Measurements from ENCODE around the gene CDH12. TPM values are rescaled to one million over a fixed set of nuclear protein-coding genes. Genes with fewer than 3 reads are reported as not detected.

CDH12 gene
- total RNA-seq, 1 experiment from 2014 or later, result not detected

DNA sequence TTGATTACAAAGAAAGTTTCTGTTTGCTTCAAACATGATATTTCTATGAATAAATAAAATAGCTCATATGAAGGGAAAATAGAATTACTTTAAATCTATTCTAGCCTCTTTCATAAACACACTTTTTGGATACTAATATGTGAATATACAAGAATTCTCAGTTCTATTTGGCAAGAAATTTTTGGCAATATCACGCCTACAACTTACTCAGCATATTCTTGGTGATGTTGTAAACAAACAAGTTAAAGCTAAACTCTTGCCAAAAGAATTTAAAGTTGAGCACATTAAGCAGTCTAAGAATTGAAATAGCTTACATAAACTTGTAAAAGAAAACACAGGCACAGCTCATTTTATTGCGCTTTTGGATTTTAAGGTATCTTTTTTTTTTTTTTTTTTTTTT is 209.8 kb downstream of the CDH12 start:
- no peak overlapping the region for H3K4me3 ChIP-seq (replicated peaks in 1 of 2; ENCODE audit: low read depth in 1 of 2, low read length in 2 of 2)
- ChIA-PET POLR2A (interaction anchor here (0.7 kb wide), 1 partner anchor 1600 kb away, joined by 4 read pairs; no protein-coding TSS in a partner anchor), RAD21 (ENCODE audit: low non-redundant PET in 1 of 2, low total read pairs in 2 of 2, uncharacterized antibody in 2 of 2, unreplicated experiment in 2 of 2) (no interaction called here), CTCF (no interaction called here)
- H3K27ac ChIP-seq (ENCODE audit: low read depth, low read length), result no peak overlapping the region
- H3K4me2 ChIP-seq (ENCODE audit: low read length), result no peak overlapping the region
- no TSS peak for BruUV-seq (replicated peaks)
- H3K36me3 ChIP-seq (ENCODE audit: control insufficient read depth in 1 of 2, insufficient read depth in 2 of 2, low read length in 2 of 2), result no peaks in the 10 kb centered on the region
- no peak overlapping the region for H3K9ac ChIP-seq (ENCODE audit: low read length)
- no peak for TF ChIP-seq SRF (IDR thresholded peaks at IDR 0.05; ENCODE audit: low read depth)
- DNase-seq (ENCODE audit: low read depth, low spot score) (no peak), ATAC-seq (no peak)
- no peak overlapping the region for H2AFZ ChIP-seq (ENCODE audit: low read depth, low read length, poor library complexity, severe bottlenecking)
- intact Hi-C loops (cut with micrococcal nuclease), result no loop called here
- H3K4me1 ChIP-seq (ENCODE audit: control insufficient read depth in 1 of 2, insufficient read depth in 2 of 2, low read length in 2 of 2), result no peaks in the 10 kb centered on the region
- no peaks in the 10 kb centered on the region for H3K27me3 ChIP-seq (ENCODE audit: insufficient read depth, low read length)
- H3K9me3 ChIP-seq (ENCODE audit: control insufficient read depth in 1 of 2, insufficient read depth in 1 of 2, low read depth in 1 of 2, low read length in 2 of 2), result peaks cover 16 to 33% of the 10 kb centered on the region in 2 experiments; a peak in 2 of 4 replicates
- no peaks in the 10 kb centered on the region for H4K20me1 ChIP-seq (ENCODE audit: insufficient read depth)
- H3K79me2 ChIP-seq (ENCODE audit: insufficient read depth, low read length), result no peaks in the 10 kb centered on the region
- no peaks in the 10 kb centered on the region for H3K9me2 ChIP-seq (ENCODE audit: insufficient read depth)

DNA sequence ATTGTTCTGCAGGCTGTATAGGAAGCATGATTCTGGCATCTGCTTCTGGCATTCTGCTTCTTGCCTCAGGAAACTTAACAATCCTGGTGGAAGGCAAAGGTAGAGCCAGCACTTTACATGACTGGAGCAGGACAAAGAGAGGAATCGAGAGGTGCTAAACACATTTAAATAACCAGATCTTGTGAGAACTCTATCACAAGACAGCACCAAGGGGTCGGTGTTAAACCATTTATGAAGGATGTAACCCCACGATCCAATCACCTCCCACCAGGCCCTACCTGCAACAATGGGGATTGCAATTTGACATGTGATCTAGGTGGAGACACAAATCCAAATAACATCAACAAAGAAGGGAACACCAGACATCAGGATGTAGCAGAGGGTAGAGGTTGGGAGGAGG is 221.5 kb downstream of the CDH12 start:
- H3K4me1 ChIP-seq (ENCODE audit: control insufficient read depth in 1 of 2, insufficient read depth in 2 of 2, low read length in 2 of 2), result no peaks in the 10 kb centered on the region
- BruUV-seq (replicated peaks), result no TSS peak
- ATAC-seq (no peak), DNase-seq (ENCODE audit: low read depth, low spot score) (no peak)
- peaks cover 4 to 20% of the 10 kb centered on the region in 2 experiments; a peak in 2 of 4 replicates for H3K9me3 ChIP-seq (ENCODE audit: control insufficient read depth in 1 of 2, insufficient read depth in 1 of 2, low read depth in 1 of 2, low read length in 2 of 2)
- POLR2A ChIA-PET, result no interaction called here
- no peak overlapping the region for H2AFZ ChIP-seq (ENCODE audit: low read depth, low read length, poor library complexity, severe bottlenecking)
- no peaks in the 10 kb centered on the region for H4K20me1 ChIP-seq (ENCODE audit: insufficient read depth)
- CTCF ChIA-PET, result no interaction called here
- H3K4me2 ChIP-seq (ENCODE audit: low read length), result no peak overlapping the region
- H3K79me2 ChIP-seq (ENCODE audit: insufficient read depth, low read length), result no peaks in the 10 kb centered on the region
- H3K9me2 ChIP-seq (ENCODE audit: insufficient read depth), result no peaks in the 10 kb centered on the region
- no peaks in the 10 kb centered on the region for H3K27me3 ChIP-seq (ENCODE audit: insufficient read depth, low read length)
- H3K27ac ChIP-seq (ENCODE audit: low read depth, low read length), result no peak overlapping the region
- RAD21 ChIA-PET (ENCODE audit: low non-redundant PET in 1 of 2, low total read pairs in 2 of 2, uncharacterized antibody in 2 of 2, unreplicated experiment in 2 of 2), result no interaction called here
- intact Hi-C loops (cut with micrococcal nuclease), result no loop called here
- no peak overlapping the region for H3K4me3 ChIP-seq (replicated peaks in 1 of 2; ENCODE audit: low read depth in 1 of 2, low read length in 2 of 2)
- H3K9ac ChIP-seq (ENCODE audit: low read length), result no peak overlapping the region
- H3K36me3 ChIP-seq (ENCODE audit: control insufficient read depth in 1 of 2, insufficient read depth in 2 of 2, low read length in 2 of 2), result no peaks in the 10 kb centered on the region
- TF ChIP-seq RAD21 (IDR thresholded peaks at IDR 0.05; ENCODE audit: low read depth), result no peak
- TF ChIP-seq SIN3A (IDR thresholded peaks at IDR 0.05; ENCODE audit: low read depth), result no peak
- no peak for TF ChIP-seq JUND (IDR thresholded peaks at IDR 0.05)
- TF ChIP-seq YY1 (IDR thresholded peaks at IDR 0.05; ENCODE audit: extremely low read depth, insufficient replicate concordance, low read depth, low read length), result no peak
- no peak for TF ChIP-seq ZFX (IDR thresholded peaks at IDR 0.05)
- TF ChIP-seq CTCF (IDR thresholded peaks at IDR 0.05 in 2 of 3, conservative IDR thresholded peaks at IDR 0.05 in 1 of 3; ENCODE audit: borderline replicate concordance in 1 of 3, insufficient read depth in 1 of 3, low read depth in 2 of 3, low read length in 2 of 3), result no peak
- no peak for TF ChIP-seq SRF (IDR thresholded peaks at IDR 0.05; ENCODE audit: low read depth)
- TF ChIP-seq, protein P1, sequence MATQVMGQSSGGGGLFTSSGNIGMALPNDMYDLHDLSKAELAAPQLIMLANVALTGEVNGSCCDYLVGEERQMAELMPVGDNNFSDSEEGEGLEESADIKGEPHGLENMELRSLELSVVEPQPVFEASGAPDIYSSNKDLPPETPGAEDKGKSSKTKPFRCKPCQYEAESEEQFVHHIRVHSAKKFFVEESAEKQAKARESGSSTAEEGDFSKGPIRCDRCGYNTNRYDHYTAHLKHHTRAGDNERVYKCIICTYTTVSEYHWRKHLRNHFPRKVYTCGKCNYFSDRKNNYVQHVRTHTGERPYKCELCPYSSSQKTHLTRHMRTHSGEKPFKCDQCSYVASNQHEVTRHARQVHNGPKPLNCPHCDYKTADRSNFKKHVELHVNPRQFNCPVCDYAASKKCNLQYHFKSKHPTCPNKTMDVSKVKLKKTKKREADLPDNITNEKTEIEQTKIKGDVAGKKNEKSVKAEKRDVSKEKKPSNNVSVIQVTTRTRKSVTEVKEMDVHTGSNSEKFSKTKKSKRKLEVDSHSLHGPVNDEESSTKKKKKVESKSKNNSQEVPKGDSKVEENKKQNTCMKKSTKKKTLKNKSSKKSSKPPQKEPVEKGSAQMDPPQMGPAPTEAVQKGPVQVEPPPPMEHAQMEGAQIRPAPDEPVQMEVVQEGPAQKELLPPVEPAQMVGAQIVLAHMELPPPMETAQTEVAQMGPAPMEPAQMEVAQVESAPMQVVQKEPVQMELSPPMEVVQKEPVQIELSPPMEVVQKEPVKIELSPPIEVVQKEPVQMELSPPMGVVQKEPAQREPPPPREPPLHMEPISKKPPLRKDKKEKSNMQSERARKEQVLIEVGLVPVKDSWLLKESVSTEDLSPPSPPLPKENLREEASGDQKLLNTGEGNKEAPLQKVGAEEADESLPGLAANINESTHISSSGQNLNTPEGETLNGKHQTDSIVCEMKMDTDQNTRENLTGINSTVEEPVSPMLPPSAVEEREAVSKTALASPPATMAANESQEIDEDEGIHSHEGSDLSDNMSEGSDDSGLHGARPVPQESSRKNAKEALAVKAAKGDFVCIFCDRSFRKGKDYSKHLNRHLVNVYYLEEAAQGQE (IDR thresholded peaks at IDR 0.05; ENCODE audit: low read depth), result no peak
- no peak for TF ChIP-seq ZNF274 (IDR thresholded peaks at IDR 0.05; ENCODE audit: low read depth, low read length)
- no peak for TF ChIP-seq EZH2 (IDR thresholded peaks at IDR 0.05)
- no peak for TF ChIP-seq EZH2phosphoT487 (IDR thresholded peaks at IDR 0.05; ENCODE audit: borderline replicate concordance)
- no peak for TF ChIP-seq POLR2AphosphoS5 (IDR thresholded peaks at IDR 0.05; ENCODE audit: low read depth, low read length)
- no peak for TF ChIP-seq ELF1 (IDR thresholded peaks at IDR 0.05; ENCODE audit: borderline replicate concordance, low read depth)
- TF ChIP-seq, protein P2, sequence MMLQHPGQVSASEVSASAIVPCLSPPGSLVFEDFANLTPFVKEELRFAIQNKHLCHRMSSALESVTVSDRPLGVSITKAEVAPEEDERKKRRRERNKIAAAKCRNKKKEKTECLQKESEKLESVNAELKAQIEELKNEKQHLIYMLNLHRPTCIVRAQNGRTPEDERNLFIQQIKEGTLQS (IDR thresholded peaks at IDR 0.05), result no peak
- no peak for TF ChIP-seq POLR2A (IDR thresholded peaks at IDR 0.05; ENCODE audit: borderline replicate concordance, extremely low read depth, insufficient read depth, insufficient read length)
- TF ChIP-seq EGR1 (IDR thresholded peaks at IDR 0.05; ENCODE audit: low read depth), result no peak
- no peak for TF ChIP-seq CBX3 (IDR thresholded peaks at IDR 0.05; ENCODE audit: low read depth)
